Neuronal stem cell (in vitro differentiated cells): ENCODE data around the gene PSME3.

Experiments used
- DNase-seq: peaks from one replicate; pipeline ENCODE4 v3.0.0-alpha.2; 2013; ENCODE audit warnings: low spot score
- H2AFZ ChIP-seq: one replicate; pipeline ENCODE4 v1.6.1; 2013; ENCODE audit warnings: mild to moderate bottlenecking, low read length, inconsistent platforms
- H2AK5ac ChIP-seq: 2 replicates; pipeline ENCODE4 v1.6.1; 2013; ENCODE audit warnings: low read depth, mild to moderate bottlenecking, inconsistent platforms, low read length, moderate library complexity, mixed read lengths
- H2BK120ac ChIP-seq: 2 replicates; pipeline ENCODE4 v1.6.1; 2013; ENCODE audit warnings: low read depth, mild to moderate bottlenecking, inconsistent platforms, low read length, moderate library complexity, mixed read lengths
- H2BK12ac ChIP-seq: one replicate; pipeline ENCODE4 v1.6.1; 2013; ENCODE audit warnings: low read length, inconsistent platforms
- H2BK15ac ChIP-seq: 2 replicates; pipeline ENCODE4 v1.6.1; 2013; ENCODE audit warnings: mild to moderate bottlenecking, low read length, inconsistent platforms, mixed read lengths
- H2BK5ac ChIP-seq: one replicate; pipeline ENCODE4 v1.6.1; 2013; ENCODE audit warnings: inconsistent platforms, mild to moderate bottlenecking, low read length, moderate library complexity
- H3K14ac ChIP-seq: one replicate; pipeline ENCODE4 v1.6.1; 2013; ENCODE audit warnings: low read length, inconsistent platforms
- H3K18ac ChIP-seq: 2 replicates; pipeline ENCODE4 v1.6.1; 2013; ENCODE audit warnings: low read length, inconsistent platforms
- H3K23ac ChIP-seq: 2 replicates; pipeline ENCODE4 v1.6.1; 2013; ENCODE audit warnings: low read depth, mild to moderate bottlenecking, mixed read lengths, low read length, inconsistent platforms; ENCODE audit not compliant: poor library complexity
- H3K27ac ChIP-seq: replicated peaks from 3 replicates; pipeline ENCODE4 v1.5.1; 2013; ENCODE audit warnings: low read length, inconsistent platforms
- H3K27me3 ChIP-seq, 3 experiments: 2 replicates each; pipeline ENCODE4 v1.6.1; 2013; ENCODE audit warnings: low read length in 3 of 3, mild to moderate bottlenecking in 2 of 3, inconsistent platforms in 1 of 3, low read depth in 1 of 3, mixed read lengths in 1 of 3, moderate library complexity in 1 of 3; ENCODE audit not compliant: control insufficient read depth in 3 of 3, insufficient read depth in 3 of 3
- H3K36me3 ChIP-seq, 2 donors: replicated peaks in 1 of 2; 2 replicates each; pipeline ENCODE4 v1.6.1; 2013; ENCODE audit warnings: low read length in 2 of 2; ENCODE audit not compliant: control insufficient read depth in 2 of 2, insufficient read depth in 2 of 2
- H3K4ac ChIP-seq: 2 replicates; pipeline ENCODE4 v1.6.1; 2013; ENCODE audit warnings: inconsistent platforms, mild to moderate bottlenecking, low read length, moderate library complexity
- H3K4me1 ChIP-seq, 2 donors: 1 replicate in 1 of 2; 2 replicates in 1 of 2; pipeline ENCODE4 v1.6.1; 2013; ENCODE audit warnings: low read length in 2 of 2, low read depth in 1 of 2; ENCODE audit not compliant: control insufficient read depth in 2 of 2, insufficient read depth in 1 of 2
- H3K4me2 ChIP-seq: one replicate; pipeline ENCODE4 v1.6.1; 2013; ENCODE audit warnings: mild to moderate bottlenecking, low read length, inconsistent platforms; ENCODE audit not compliant: insufficient read depth, poor library complexity, severe bottlenecking
- H3K4me3 ChIP-seq, 2 donors: 2 replicates each; pipeline ENCODE4 v1.5.1; 2013; ENCODE audit warnings: low read length in 2 of 2, mild to moderate bottlenecking in 2 of 2, inconsistent platforms in 1 of 2, moderate library complexity in 1 of 2
- H3K79me1 ChIP-seq: one replicate; pipeline ENCODE4 v1.6.1; 2013; ENCODE audit warnings: low read depth, mild to moderate bottlenecking, inconsistent platforms, low read length, moderate library complexity
- H3K9ac ChIP-seq: one replicate; pipeline ENCODE4 v1.6.1; 2013; ENCODE audit warnings: mild to moderate bottlenecking, low read depth, low read length, inconsistent platforms; ENCODE audit not compliant: poor library complexity
- H3K9me3 ChIP-seq, 2 donors: replicated peaks in 1 of 2; 2 replicates each; pipeline versions ENCODE3 to v1.6.1; 2013; ENCODE audit warnings: low read length in 2 of 2, mild to moderate bottlenecking in 2 of 2, inconsistent platforms in 1 of 2, low read depth in 1 of 2, mixed read lengths in 1 of 2, moderate library complexity in 1 of 2; ENCODE audit not compliant: control insufficient read depth in 2 of 2, insufficient read depth in 1 of 2
- H4K8ac ChIP-seq: one replicate; pipeline ENCODE4 v1.6.1; 2013; ENCODE audit warnings: low read depth, mild to moderate bottlenecking, inconsistent platforms, low read length, moderate library complexity
- H4K91ac ChIP-seq: one replicate; pipeline ENCODE4 v1.6.1; 2013; ENCODE audit warnings: low read length, low read depth, mild to moderate bottlenecking, inconsistent platforms; ENCODE audit not compliant: poor library complexity
- WGBS, 2 donors: extraction: QIAGEN DNeasy Blood & Tissue Kit; methylation state at CpG; one replicate each; pipeline ENCODE4 v1.1.7; 2013; ENCODE audit warnings: missing lambda C conversion rate in 2 of 2, mixed read lengths in 1 of 2; ENCODE audit not compliant: insufficient read length in 2 of 2, insufficient replicate concordance in 1 of 2; ENCODE audit errors: extremely low coverage in 2 of 2; 5-methylcytosine and 5-hydroxymethylcytosine counted together

Gene PSME3

DNA sequence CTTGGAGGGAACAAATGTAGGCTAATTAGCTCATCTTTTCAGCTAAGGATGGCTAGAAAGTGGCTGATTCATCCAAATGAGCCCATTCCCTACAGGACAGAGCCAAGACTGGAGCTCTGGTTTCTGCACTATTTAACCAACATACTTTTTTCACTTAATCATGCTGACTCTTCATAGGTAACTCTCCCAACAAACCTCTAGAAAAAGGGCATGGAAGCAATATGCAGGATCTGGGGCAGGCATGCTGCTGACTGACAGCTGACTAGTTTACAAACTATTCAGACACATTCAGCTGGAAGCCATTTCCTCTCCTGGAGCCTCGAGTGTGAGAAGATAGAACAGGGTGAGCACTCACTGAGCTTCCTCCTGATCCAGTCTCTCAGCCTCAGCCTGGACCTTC, 15.3 kb upstream of the PSME3 start:
- Histone ChIP-seq H3K79me1 (no peaks in the 10 kb centered on the region), H3K4me1 (no peaks in the 10 kb centered on the region), H4K8ac (no peak overlapping the region), H3K4me2 (no peak overlapping the region), H4K91ac (no peak overlapping the region), H3K23ac (no peak overlapping the region), H3K27ac (no peak overlapping the region), H3K36me3 (peaks cover 40 to 81% of the 10 kb centered on the region in 2 donors), H3K9me3 (no peaks in the 10 kb centered on the region), H3K18ac (no peak overlapping the region), H3K4me3 (no peak overlapping the region), H3K4ac (no peak overlapping the region), H3K9ac (no peak overlapping the region), H2BK5ac (no peak overlapping the region), H3K14ac (no peak overlapping the region), H2BK15ac (no peak overlapping the region), H2BK12ac (no peak overlapping the region), H2BK120ac (no peak overlapping the region), H2AK5ac (no peak overlapping the region), H3K27me3 (no peaks in the 10 kb centered on the region), H2AFZ (no peak overlapping the region)
- DNase-seq: no peak
- WGBS, 2 donors: no CpG with 5 or more reads among the region's 1 CpG

DNA sequence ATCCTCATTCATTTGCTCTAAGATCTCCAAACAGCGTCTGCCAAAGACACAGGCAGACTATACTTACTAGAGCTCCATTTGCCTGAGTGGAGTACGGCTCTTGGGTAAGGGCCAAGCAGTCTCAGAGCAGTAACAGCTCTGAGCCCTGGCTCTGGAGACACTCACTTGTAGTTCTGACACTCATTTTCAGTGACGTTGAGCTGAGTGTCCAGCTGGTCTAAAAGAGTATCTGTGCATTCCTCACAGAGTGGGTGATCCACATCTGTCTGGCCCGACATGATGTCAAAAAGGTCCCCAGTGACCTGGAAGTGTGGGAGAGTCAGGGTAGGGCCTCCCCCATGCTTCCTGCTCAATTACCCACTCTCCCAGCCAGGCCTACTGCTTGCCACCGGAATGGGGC, 14.8 kb upstream of the PSME3 start:
- Histone ChIP-seq H3K9ac (no peak overlapping the region), H3K14ac (no peak overlapping the region), H3K27ac (no peak overlapping the region), H3K27me3 (no peaks in the 10 kb centered on the region), H3K4me3 (no peak overlapping the region), H3K18ac (no peak overlapping the region), H2BK15ac (no peak overlapping the region), H4K91ac (no peak overlapping the region), H3K4ac (no peak overlapping the region), H3K36me3 (peaks cover 40 to 80% of the 10 kb centered on the region in 2 donors), H3K9me3 (no peaks in the 10 kb centered on the region), H2BK5ac (no peak overlapping the region), H3K79me1 (peaks cover under 1% of the 10 kb centered on the region), H3K23ac (peak overlapping the region; percentile 38), H2AFZ (no peak overlapping the region), H4K8ac (no peak overlapping the region), H3K4me1 (peaks cover under 1 to 1% of the 10 kb centered on the region in 2 donors), H2BK120ac (no peak overlapping the region), H2AK5ac (no peak overlapping the region), H2BK12ac (no peak overlapping the region), H3K4me2 (no peak overlapping the region)
- WGBS, 2 donors: no CpG with 5 or more reads among the region's 5 CpGs
- DNase-seq: no peak

DNA sequence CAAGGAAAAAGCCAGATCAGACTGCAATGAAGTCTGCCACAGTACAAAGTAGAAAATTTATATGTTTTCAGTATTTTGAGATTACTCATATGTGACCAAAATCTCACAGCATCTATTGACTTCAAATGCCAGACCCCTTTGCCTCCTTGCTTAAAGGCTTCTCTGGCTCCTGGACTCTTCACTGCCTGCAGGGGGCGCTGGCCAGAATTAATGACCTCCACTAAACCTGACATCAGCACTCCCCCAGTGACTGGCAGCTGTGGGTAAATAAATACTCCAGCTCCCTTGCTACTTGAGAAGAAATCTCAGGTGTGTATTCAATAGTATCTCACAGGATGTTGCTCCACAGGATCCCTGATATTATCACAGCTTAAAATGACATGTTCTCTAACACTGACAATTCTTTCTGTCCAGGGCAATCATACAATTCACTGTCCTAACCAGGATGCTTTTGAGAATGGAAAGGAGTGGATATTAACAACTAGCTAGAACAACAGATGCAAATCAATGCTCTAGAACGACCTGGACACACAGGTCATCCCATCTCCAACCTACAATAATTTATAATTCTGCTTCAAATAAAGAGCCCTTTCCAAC, 13.2 kb upstream of the PSME3 start:
- no peak overlapping the region for H2AK5ac ChIP-seq
- H2AFZ ChIP-seq: no peak overlapping the region
- H3K9ac ChIP-seq: no peak overlapping the region
- H3K79me1 ChIP-seq: peaks cover 6% of the 10 kb centered on the region
- no CpG with 5 or more reads among the region's 2 CpGs for WGBS, 2 donors
- H3K23ac ChIP-seq: no peak overlapping the region
- DNase-seq: peak; percentile 69
- peaks cover 3 to 5% of the 10 kb centered on the region in 2 donors for H3K4me1 ChIP-seq
- H2BK5ac ChIP-seq: no peak overlapping the region
- no peaks in the 10 kb centered on the region for H3K27me3 ChIP-seq
- no peaks in the 10 kb centered on the region for H3K9me3 ChIP-seq
- no peak overlapping the region for H3K4ac ChIP-seq
- H4K91ac ChIP-seq: no peak overlapping the region
- H3K27ac ChIP-seq: no peak overlapping the region
- no peak overlapping the region for H3K18ac ChIP-seq
- H2BK12ac ChIP-seq: no peak overlapping the region
- no peak overlapping the region for H4K8ac ChIP-seq
- no peak overlapping the region for H2BK120ac ChIP-seq
- H3K4me2 ChIP-seq: no peak overlapping the region
- no peak overlapping the region for H3K14ac ChIP-seq
- peaks cover 31 to 64% of the 10 kb centered on the region in 2 donors for H3K36me3 ChIP-seq
- no peak overlapping the region for H2BK15ac ChIP-seq
- H3K4me3 ChIP-seq: no peak overlapping the region

- no peak overlapping the region for H3K4me3 ChIP-seq
- no peak overlapping the region for H2BK5ac ChIP-seq
- no peak for DNase-seq
- no peaks in the 10 kb centered on the region for H3K9me3 ChIP-seq
- H3K23ac ChIP-seq: no peak overlapping the region
- H3K4me1 ChIP-seq: peaks cover 3 to 5% of the 10 kb centered on the region in 2 donors
- no peak overlapping the region for H3K4me2 ChIP-seq
- H2BK120ac ChIP-seq: no peak overlapping the region
- H3K27ac ChIP-seq: no peak overlapping the region
- H3K14ac ChIP-seq: no peak overlapping the region
- no peak overlapping the region for H2AFZ ChIP-seq
- no peak overlapping the region for H3K9ac ChIP-seq
- H3K27me3 ChIP-seq: no peaks in the 10 kb centered on the region
- H3K4ac ChIP-seq: no peak overlapping the region
- peaks cover 6% of the 10 kb centered on the region for H3K79me1 ChIP-seq
- peaks cover 19 to 52% of the 10 kb centered on the region in 2 donors for H3K36me3 ChIP-seq
- H3K18ac ChIP-seq: no peak overlapping the region
- H4K8ac ChIP-seq: no peak overlapping the region
- no CpG with 5 or more reads among the region's 7 CpGs for WGBS, 2 donors
- no peak overlapping the region for H2BK15ac ChIP-seq
- no peak overlapping the region for H2BK12ac ChIP-seq
- no peak overlapping the region for H2AK5ac ChIP-seq
- no peak overlapping the region for H4K91ac ChIP-seq
Observed at GRCh38 chr17:42821176-42821575, 12.0 kb upstream of the PSME3 start.
